HG03521 (cell line): ENCODE data around the gene SPATA31A5.
"Not testable (repeated sequence)": the region's sequence is repeated elsewhere in the genome, so short reads cannot be mapped to it uniquely, and the experiment has no call there.

Experiments used
- ATAC-seq: cut with Tn5 transposase; IDR thresholded peaks from one replicate; pipeline ENCODE4 v1.9.1; 2021; ENCODE audit warnings: mild to moderate bottlenecking, moderate library complexity; ENCODE audit not compliant: unreplicated experiment

Gene SPATA31A5

DNA sequence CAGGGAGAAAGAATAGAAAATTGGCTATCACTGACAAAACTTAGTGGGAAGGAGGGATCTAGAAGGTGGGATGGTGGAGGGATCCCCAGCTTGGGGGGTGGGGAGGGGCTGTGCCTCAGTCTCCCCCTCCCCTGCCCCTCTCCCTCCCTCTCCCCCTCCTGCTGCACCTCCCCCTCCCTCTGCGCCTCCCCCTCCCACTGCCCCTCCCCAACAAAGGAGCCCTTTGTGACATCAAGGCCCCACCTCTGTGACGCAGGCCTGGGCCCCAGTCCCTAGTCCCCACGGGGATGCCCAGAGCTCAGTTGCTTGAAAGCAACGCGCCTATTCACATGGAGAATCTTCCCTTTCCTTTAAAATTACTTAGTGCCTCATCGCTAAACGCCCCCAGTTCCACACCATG is at the start of gene SPATA31A5:
TSS of gene SPATA31A5 (plus strand) at position 301 of the 400 bp plus-strand sequence. CDS start at position 330, 29 bp downstream.
- not testable (repeated sequence) for ATAC-seq

DNA sequence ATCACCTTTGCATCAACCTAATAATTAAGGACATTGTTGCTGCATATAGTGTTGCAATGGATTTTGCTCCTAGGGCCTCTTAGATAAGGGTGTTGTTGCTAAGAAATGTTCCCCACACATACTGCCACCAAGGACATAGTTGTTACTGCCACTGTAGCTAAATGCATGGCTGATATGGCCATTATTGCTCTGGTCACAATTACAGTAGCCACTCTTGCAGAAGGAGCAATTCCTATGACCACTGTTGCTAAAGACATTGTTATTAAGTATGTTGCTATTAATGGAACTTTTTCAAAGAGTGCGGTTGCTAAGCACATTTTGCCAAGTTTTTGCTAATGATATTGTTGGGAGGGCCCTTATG is 48.8 kb downstream of the SPATA31A5 start:
- not testable (repeated sequence) for ATAC-seq

- not testable (repeated sequence) for ATAC-seq
Measured at GRCh38 chr9:60966382-60966781, 52.2 kb downstream of the SPATA31A5 start.
